Measurements from ENCODE around the gene ARID1A.
"Not testable (repeated sequence)": the region's sequence is repeated elsewhere in the genome, so short reads cannot be mapped to it uniquely, and the experiment has no call there.

The ARID1A gene

DNA sequence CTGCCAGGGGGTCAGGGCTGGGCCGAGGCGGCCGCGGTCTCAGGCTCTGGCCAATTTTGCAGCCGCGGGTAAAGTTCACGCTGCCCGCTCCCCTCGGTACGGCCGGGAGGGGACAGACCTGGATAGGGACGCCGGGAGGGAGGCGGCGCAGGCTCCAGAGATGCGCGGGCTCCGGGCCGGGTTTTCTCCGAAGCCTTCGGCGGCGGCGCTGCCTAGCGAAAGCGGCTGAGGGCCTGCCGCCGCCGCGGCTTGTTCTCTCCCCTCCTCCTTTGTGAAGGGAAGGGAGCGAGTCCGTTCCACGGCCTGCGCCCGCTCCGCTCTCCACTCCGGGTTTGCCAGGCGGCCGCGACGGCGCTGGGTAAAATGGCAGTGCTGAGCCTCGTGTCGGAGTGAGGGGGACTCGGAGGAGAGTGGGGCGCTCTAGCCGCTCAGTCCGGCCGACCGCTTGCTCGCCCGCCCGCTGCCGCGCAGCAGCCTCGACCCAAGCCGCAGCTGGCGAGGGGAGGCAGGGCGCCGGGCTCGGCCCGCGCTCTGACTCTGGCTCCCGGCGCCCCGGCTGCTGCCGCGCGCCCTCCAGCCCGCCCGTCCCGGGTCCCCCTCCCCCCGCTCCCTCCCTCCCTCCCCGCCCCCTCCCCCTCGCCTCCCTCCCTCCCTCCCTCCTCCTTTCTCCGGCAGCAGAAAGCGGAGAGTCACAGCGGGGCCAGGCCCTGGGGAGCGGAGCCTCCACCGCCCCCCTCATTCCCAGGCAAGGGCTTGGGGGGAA lies at the start of gene ARID1A:
ARID1A (plus strand) TSS at position 660 of the 763 bp plus-strand sequence. CDS start 389 bp downstream, outside the sequence.
- DNase-seq (ENCODE audit: low read depth), result peak; percentile 95

DNA sequence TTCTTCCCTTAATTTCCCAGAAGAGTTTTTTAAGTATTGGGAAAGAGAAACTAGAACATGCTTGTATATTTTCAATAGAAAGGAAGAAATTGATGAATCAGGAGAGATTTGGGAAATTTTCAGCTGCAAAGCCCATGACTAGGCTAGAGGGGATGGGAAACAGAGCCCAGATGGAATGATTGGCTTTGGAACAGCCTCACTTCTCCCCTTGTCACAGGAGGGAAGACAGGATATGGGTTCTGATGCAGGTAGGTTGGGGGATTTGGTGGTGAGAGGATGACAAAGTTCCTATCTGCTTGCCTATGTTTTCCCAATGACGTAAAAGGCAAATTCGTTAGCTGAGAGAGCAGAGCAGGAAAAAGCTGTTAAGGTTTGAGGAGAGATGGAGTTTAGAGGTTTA lies 31.0 kb upstream of the ARID1A start:
- no peak for DNase-seq (ENCODE audit: low read depth)

DNA sequence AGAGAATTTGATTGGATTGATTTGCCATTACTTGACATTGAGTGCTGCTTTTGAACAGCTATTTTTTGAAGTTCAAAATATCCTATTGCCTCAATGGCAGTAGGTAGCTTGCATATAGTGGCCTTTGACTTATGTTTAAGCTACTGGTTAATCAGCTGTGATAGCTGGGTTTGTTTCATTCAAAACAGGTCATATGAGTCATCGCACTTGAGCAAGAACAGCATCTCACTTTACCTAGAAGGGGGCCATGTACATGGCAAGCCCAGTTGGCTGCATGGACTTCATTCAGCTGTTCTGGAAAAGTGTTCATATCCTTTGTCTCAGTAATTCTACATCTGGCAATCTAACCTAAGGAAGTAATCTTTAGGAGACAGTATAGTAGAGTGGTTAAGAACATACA lies 29.0 kb upstream of the ARID1A start:
- no peak for DNase-seq (ENCODE audit: low read depth)

DNA sequence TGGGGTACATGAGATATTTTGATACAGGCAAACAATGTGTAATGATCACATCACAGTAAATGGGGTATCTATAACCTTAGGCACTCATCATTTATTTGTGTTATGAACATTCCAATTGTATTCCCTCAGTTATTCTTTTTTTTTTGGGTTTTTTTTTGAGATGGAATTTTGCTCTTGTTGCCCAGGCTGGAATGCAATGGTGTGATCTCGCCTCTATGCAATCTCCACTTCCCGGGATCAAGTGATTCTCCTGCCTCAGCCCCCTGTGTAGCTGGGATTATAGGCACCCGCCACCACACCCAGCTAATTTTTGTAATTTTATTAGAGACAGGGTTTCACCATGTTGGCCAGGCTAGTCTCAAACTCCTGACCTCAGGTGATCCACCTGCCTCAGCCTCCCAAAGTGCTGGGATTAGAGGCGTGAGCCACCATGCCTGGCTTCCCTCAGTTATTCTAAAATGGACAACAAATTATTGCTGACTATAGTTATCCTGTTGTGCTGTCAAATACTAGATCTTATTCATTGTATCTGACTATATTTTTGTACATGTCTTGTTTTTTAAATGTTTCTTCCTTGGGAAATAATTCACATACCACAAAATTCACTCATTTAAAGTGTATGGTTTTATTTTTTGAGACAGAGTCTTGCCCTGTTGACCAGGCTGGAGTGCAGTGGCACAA lies 27.6 kb upstream of the ARID1A start:
- not testable (repeated sequence) for DNase-seq (ENCODE audit: low read depth)

DNA sequence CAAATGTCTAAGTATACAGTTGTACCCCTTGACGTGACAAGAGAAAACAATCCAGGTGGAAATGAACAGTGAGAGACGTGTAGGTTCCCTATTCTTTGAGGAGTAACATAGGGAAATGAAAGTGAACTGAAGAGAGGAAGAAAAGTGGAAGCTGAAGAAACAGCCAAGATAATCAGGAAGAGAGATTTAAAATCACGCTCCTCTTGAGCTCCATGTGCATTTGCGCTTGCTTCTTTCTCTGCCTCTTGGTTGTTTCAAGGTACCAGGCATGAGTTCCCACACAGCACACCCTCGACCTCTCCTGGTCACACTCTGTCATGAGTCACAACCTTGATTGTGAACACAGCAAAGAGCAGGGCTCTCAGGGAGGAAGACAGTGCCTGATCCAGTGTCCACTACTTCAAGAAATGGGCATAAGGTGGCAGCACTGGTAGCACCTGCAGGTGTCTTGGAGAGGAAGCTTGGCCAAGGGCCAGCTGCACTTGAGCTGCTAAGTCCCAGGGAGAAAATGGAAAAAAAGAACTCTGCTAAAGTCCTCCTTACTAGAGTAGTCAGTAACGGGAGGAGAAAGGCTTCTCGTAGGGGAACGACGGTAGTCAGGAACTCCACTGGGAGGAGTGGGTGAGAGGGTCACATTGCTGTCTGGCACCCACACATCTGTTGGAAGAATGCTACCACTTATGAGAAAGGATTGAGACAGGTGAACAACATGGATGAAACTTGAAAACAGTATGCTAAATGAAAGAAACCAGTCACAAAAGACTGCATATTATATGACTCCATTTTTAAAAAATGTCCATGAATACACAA lies 18.3 kb upstream of the ARID1A start:
- DNase-seq (ENCODE audit: low read depth), result peak; percentile 27

DNA sequence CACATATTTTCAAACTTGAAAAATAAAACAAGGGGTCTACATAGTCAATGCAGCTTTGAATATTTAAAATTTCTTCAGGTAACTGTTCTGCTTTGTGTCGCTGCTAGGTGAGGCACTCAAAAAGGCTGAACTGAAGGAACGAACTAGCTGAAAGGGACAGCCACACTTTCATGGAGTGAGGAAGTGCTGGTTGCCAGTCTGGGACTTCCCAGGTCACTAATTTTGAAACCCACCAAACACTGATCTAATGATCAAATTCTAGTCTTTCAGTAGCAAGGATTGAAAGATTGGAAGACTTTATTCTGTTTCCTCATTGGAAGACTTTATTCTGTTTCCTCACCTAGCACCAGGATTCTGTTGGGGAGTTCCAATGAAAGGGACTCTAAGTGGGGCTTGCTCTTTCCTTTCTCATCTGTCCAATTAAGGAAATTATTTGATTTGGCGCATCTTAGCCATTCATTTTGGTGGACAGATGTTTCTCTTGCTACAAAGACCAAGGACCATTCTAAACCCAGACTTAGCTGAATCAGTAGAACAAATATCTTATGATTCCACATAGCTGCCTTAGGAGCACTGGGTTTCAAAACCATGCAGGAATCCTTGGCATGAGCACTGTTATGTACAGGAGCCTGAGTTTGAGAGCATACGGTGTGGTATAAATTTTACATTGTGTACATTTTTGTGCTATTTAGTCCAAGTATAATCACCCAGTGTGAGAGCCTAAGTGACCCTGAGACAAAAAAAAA lies 10.9 kb upstream of the ARID1A start:
- no peak for DNase-seq (ENCODE audit: low read depth)

DNA sequence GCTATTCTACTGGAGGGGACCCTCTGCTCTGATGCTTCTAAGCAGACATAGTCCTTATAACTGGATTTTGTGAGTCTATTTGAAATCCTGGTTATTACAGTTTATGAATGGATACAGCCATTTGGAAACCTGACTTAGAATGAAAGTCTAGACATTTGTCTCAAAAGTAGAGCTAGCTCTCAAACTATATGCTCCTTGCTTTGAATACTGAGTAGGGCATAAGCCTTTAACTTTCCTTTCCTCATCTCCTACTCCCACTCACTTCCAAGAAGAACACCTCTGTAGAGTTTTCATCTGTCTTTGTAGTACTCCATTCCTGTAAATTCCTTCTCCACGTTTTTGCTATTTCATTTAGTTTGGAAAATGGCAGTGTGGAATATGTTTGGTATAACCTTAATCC lies 9.0 kb upstream of the ARID1A start:
- DNase-seq (ENCODE audit: low read depth), result no peak

DNA sequence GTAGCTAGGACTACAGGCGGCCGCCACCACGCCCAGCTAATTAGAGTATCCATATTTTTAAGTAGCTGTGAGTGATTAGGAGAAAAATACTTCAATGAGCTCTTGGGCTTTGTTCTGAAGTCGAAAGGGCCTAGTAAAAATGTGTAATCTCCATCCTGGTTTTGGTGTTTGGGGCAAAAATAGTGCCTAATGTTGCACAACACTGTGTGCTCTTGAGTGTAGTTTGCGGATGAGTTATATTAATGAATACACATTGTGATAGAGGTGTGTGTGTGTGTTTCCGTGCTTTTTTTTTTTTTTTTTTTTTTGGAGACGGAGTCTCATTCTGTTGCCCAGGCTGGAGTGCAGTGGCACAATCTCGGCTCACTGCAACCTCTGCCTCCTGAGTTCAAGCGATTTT lies 6.3 kb upstream of the ARID1A start:
- DNase-seq (ENCODE audit: low read depth), result no peak

DNA sequence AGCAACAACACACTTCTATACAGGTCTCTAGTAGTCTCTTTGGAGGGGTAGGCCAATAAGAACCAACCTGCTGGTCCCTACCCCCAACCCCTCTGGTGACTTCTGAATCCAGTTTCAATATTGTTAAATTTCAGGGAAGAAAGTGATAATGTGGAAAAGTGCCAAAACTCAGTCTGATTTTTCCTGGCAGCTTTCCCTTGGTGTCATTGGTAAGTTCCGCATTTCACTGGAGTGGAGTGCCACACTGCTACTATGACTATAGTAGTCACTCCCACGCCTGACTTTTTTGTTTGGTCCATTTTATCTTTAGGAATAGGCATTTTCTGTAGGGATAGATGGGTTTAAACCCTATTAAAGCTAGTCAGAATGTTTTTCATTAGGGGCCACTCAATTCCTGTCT lies 5.7 kb upstream of the ARID1A start:
- DNase-seq (ENCODE audit: low read depth), result no peak

DNA sequence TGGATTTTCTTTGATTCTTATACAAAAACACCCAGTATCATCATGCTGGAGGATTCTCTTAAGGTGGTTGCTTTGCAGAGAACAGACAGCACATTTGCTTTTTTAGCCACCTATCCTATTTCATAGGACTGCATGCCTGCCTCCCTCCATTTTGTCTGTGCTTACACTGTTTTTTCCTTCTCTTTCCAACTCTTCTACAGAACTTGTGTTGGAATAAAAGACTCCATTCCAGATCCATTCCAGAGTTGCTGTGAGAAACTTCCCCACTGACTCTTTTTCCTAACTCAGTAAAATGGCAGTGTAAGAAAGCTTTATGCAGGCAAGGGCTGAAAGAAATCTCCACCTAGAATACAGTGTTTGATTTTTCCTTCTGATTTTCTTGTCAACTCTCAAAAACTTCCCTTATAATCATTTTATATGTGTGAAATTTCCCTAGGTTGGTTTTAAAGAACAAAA lies 5.2 kb upstream of the ARID1A start:
- no peak for DNase-seq (ENCODE audit: low read depth)

DNA sequence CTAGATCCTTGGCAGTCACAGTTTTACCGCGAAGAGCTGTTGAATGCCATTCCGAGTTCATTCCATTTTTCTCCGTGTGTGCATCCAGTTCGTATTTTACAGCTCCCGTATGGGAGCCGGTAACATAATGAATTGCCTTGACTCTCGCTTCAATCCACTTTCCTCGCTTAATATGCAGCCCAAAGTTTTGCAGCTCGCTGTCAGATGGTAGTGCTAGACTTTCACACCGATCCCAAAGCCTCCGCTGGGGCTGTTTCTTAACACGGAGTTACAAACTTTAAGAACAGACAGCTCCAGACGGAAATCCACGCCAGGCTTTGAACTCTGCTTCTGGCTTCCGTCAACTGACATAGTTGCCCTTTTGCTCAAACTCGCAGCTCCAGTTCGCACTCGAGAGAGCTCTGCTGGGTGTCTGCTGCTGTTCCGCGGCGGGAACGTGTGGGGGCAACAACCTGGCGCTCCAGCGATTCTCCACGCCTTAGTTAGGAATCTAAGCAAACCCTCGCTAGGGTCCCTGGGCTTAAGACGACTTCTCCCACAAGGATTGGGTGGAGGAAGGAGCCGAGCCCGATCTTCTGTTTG lies 3.5 kb upstream of the ARID1A start:
- peak; percentile 65 for DNase-seq (ENCODE audit: low read depth)

DNA sequence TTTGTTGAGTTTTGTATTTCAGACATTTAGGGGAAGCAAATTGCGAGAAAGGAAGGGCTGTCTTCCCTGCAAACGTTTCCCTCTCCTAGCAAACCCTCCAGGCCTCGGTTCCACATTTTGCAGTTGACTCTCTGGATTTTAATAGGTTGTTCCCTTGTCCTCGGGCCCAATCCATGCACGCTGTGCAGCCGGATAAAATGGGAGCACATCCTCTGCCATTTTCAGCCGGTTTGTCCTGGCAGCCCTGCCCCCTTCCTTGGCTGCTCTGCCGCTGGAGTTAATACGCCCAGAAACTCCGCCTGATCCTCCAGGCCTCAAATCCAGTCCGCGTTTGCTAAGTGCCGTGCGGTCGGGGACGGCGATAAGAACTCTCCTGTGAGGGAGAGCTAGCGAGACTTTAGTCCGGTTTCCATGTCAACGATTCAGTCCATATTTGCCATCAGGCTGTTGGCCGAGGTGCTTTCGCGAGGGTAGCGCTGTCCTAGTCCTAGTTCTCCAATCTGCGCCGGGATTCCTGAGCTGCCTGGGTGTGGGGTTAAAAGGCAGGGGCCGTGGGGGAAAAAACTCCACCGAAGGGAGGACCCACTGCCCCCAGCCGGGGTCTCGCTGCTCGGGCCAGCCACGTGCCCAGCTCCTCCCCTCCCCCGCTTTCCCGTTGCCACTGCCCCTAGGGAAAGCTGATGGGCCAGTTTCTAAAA lies 2.9 kb upstream of the ARID1A start:
- peak; percentile 74 for DNase-seq (ENCODE audit: low read depth)

DNA sequence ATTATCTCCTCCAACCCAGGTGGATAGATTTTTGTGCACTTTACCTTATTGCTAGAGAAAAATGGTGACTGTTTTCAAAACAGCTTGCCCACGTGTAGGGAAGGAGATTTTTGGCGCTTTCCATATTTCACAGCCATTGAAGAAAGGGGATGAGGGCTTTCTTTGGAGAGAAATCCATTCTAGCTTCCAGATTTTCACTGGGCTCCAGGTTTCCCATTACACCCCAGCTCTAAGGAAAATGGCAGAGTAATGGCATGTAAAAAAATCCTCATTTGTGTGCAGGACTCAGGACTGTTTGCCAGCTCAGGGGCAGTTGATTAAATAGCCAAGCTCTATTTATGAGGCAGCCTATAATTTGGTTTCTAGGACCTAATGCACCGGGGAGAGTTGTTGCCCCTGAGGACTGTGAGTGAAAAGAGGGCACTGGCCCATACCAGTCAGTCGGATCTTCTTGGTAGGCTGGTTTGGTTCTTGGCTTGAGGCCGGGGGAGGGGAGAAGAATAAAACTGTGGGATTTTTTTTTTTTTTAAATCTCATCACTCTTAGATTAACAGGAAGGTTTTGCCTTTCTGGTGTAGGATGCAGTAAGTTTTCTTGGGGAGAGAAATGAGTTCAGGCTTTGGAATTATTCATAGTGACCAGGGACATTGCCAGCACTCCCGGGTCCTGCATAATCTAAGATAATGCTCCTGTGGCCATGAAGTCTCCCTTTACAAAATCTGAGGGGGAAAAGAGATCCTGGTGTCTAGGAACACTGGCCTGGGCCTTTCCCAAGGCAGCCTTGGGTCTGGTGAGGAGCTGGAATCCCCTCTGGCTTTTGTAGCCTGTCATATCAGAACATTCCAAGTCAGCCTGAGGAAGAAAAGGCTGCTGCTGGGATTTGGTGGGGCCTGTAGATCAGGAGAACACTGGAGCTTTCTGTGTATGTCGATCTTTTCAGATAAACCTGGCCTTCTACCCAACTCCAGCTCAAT lies 1.9 kb upstream of the ARID1A start:
- no peak for DNase-seq (ENCODE audit: low read depth)

DNA sequence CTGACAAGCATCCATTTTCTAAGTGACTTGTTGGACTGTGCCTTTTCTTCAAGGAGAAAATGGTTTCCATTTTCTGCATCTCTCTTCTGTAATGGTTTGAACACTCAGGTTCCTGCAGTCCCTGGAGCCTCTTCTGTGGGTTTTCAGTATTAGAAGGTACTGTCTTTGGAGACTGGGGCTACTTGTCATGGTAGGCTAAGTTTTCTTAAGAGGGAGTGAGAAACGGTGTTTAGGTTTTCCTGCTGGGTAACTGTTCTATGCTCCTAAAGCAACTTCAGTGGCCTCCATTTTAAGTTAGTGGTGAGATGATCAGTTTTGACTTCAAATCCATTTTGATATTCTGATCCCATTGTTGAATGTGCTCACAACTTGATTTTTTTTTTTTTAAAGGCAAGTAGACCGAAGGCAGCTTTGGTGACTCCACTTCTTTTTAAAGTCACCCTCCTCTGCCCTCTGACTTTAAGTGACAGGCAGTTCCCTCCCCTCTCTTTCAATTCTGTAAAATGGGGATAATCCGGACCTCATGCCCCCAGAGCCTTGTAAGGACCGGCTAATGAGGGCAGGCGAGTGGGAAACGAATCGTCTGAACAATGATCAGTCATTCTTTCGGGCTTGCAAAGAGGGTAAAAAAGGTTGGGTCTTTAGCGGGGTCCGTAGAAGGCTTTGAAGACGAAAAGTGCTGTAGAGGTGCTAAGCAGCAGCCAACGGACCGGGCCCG lies 1.0 kb upstream of the ARID1A start:
- DNase-seq (ENCODE audit: low read depth), result no peak

DNA sequence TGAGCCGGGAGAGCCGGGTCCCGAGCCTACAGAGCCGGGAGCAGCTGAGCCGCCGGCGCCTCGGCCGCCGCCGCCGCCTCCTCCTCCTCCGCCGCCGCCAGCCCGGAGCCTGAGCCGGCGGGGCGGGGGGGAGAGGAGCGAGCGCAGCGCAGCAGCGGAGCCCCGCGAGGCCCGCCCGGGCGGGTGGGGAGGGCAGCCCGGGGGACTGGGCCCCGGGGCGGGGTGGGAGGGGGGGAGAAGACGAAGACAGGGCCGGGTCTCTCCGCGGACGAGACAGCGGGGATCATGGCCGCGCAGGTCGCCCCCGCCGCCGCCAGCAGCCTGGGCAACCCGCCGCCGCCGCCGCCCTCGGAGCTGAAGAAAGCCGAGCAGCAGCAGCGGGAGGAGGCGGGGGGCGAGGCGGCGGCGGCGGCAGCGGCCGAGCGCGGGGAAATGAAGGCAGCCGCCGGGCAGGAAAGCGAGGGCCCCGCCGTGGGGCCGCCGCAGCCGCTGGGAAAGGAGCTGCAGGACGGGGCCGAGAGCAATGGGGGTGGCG lies 371 bp downstream of the ARID1A start:
- peak; percentile 23 for DNase-seq (ENCODE audit: low read depth)

DNA sequence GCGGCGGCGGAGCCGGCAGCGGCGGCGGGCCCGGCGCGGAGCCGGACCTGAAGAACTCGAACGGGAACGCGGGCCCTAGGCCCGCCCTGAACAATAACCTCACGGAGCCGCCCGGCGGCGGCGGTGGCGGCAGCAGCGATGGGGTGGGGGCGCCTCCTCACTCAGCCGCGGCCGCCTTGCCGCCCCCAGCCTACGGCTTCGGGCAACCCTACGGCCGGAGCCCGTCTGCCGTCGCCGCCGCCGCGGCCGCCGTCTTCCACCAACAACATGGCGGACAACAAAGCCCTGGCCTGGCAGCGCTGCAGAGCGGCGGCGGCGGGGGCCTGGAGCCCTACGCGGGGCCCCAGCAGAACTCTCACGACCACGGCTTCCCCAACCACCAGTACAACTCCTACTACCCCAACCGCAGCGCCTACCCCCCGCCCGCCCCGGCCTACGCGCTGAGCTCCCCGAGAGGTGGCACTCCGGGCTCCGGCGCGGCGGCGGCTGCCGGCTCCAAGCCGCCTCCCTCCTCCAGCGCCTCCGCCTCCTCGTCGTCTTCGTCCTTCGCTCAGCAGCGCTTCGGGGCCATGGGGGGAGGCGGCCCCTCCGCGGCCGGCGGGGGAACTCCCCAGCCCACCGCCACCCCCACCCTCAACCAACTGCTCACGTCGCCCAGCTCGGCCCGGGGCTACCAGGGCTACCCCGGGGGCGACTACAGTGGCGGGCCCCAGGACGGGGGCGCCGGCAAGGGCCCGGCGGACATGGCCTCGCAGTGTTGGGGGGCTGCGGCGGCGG lies 1.0 kb downstream of the ARID1A start:
- peak; percentile 57 for DNase-seq (ENCODE audit: low read depth)

DNA sequence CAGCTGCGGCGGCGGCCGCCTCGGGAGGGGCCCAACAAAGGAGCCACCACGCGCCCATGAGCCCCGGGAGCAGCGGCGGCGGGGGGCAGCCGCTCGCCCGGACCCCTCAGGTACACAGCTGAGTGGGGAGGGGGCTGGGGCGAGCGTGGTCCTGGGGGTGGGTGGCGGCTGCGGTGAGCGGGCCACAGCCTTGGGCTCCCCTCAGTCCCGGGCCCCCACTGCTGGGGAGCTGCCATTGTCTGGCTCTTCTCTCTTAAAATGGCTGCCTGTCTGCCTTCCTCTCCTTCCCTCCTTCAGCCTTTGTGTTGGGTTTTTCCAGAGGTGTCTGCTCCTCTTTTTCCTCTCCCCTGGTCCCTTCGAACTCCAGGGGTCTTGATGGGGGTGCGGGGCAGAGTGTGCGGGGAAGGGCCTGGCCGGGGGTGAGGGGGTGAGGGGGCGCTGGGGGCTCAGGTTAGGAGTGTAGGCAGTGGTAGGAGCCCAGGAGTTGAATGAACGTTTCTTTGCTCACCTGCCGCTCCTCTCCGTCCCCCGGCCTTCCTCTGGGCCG lies 1.7 kb downstream of the ARID1A start:
- DNase-seq (ENCODE audit: low read depth), result no peak
